Muscle layer of colon (tissue), 2 donors: Measurements from ENCODE around the gene PALD1.

Source experiments
- H3K27ac ChIP-seq: one replicate; pipeline ENCODE4 v1.7.0; 2013; ENCODE audit warnings: low read depth, mild to moderate bottlenecking, low read length, moderate library complexity
- H3K27me3 ChIP-seq, 2 donors: one replicate each; pipeline ENCODE4 v1.7.0; 2013; ENCODE audit warnings: low read length in 2 of 2, mild to moderate bottlenecking in 2 of 2; ENCODE audit not compliant: insufficient read depth in 2 of 2, control insufficient read depth in 1 of 2
- H3K36me3 ChIP-seq: one replicate; pipeline ENCODE4 v1.7.0; 2013; ENCODE audit warnings: mild to moderate bottlenecking, low read length; ENCODE audit not compliant: insufficient read depth
- H3K4me1 ChIP-seq: one replicate; pipeline ENCODE4 v1.7.0; 2013; ENCODE audit warnings: mild to moderate bottlenecking, low read length; ENCODE audit not compliant: insufficient read depth
- H3K4me3 ChIP-seq, 2 donors: one replicate each; pipeline ENCODE4 v1.7.0; 2013; ENCODE audit warnings: low read length in 2 of 2, low read depth in 1 of 2, mild to moderate bottlenecking in 1 of 2, moderate library complexity in 1 of 2
- H3K9ac ChIP-seq: one replicate; pipeline ENCODE4 v1.7.0; 2013; ENCODE audit warnings: low read length
- H3K9me3 ChIP-seq: one replicate; pipeline ENCODE4 v1.7.0; 2013; ENCODE audit warnings: mild to moderate bottlenecking, low read length
- donor health status: abdominal sarcoma.
- donor health status: Adenocarcinoma of cecum.

Gene PALD1

GRCh38 chr10:70541736-70542564 lies 63.4 kb downstream of the PALD1 start:
- no peaks in the 10 kb centered on the region for H3K27me3 ChIP-seq
- no peak overlapping the region for H3K9ac ChIP-seq

GRCh38 chr10:70542565-70542938 lies 64.0 kb downstream of the PALD1 start:
- Histone ChIP-seq H3K9me3 (no peaks in the 10 kb centered on the region), H3K27ac (no peak overlapping the region), H3K4me3 (no peak overlapping the region), H3K27me3 (no peaks in the 10 kb centered on the region), H3K4me1 (peaks cover 4% of the 10 kb centered on the region), H3K36me3 (peaks cover 19% of the 10 kb centered on the region), H3K9ac (no peak overlapping the region)

More at GRCh38 chr10:70541736-70542564, 63.4 kb downstream of the PALD1 start:
- Histone ChIP-seq H3K9me3 (no peaks in the 10 kb centered on the region), H3K27ac (no peak overlapping the region), H3K4me1 (peaks cover 4% of the 10 kb centered on the region), H3K36me3 (peaks cover 19% of the 10 kb centered on the region), H3K4me3 (no peak overlapping the region)

- Histone ChIP-seq H3K9me3 (no peaks in the 10 kb centered on the region), H3K9ac (no peak overlapping the region), H3K36me3 (peaks cover 19% of the 10 kb centered on the region)
Observed at GRCh38 chr10:70543911-70544310, 65.3 kb downstream of the PALD1 start.

GRCh38 chr10:70544431-70545340 lies 66.1 kb downstream of the PALD1 start:
- Histone ChIP-seq H3K9ac (no peak overlapping the region), H3K27me3 (no peaks in the 10 kb centered on the region), H3K36me3 (peaks cover 19% of the 10 kb centered on the region), H3K4me3 (no peak overlapping the region), H3K27ac (no peak overlapping the region), H3K9me3 (no peaks in the 10 kb centered on the region), H3K4me1 (peaks cover 4% of the 10 kb centered on the region)

More at GRCh38 chr10:70543911-70544310, 65.3 kb downstream of the PALD1 start:
- Histone ChIP-seq H3K27me3 (no peaks in the 10 kb centered on the region), H3K4me3 (no peak overlapping the region), H3K27ac (no peak overlapping the region), H3K4me1 (peaks cover 4% of the 10 kb centered on the region)

GRCh38 chr10:70546584-70546983 lies 68.0 kb downstream of the PALD1 start:
- Histone ChIP-seq H3K9me3 (no peaks in the 10 kb centered on the region), H3K27ac (no peak overlapping the region), H3K9ac (no peak overlapping the region), H3K4me1 (peaks cover 6% of the 10 kb centered on the region), H3K36me3 (peaks cover 18% of the 10 kb centered on the region), H3K4me3 (no peak overlapping the region), H3K27me3 (no peaks in the 10 kb centered on the region)

GRCh38 chr10:70549351-70549961 lies 70.9 kb downstream of the PALD1 start:
- H3K4me1 ChIP-seq: peaks cover 13% of the 10 kb centered on the region
- no peak overlapping the region for H3K9ac ChIP-seq
- H3K4me3 ChIP-seq: no peak overlapping the region
- H3K27me3 ChIP-seq: no peaks in the 10 kb centered on the region
- peaks cover 4% of the 10 kb centered on the region for H3K36me3 ChIP-seq
- no peak overlapping the region for H3K27ac ChIP-seq
- no peaks in the 10 kb centered on the region for H3K9me3 ChIP-seq

DNA sequence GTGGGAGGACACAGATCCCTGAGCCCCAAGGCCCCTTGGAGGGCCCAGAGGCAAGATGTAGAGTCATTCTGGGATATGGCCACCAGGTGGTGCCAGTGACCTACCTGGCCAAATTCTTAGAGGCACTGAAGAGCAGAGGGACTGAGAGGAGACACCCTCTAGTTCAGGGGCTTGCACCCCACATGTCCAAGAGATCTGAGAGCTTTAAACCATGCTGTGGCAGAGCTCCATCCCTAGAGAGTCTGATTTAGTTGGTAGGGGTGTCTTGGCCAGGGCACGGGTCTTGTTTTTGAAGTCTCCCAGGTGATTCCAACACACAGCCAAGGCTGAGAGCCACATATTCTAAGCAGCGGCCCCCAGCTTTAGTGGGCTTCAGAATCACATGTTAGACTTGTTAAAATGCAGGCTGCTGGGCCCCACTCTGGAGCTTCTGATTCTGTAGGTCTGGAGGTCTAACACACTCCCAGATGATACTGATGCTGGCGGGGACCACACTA lies 71.4 kb downstream of the PALD1 start:
- no peaks in the 10 kb centered on the region for H3K27me3 ChIP-seq
- H3K27ac ChIP-seq: no peak overlapping the region
- peaks cover 4% of the 10 kb centered on the region for H3K36me3 ChIP-seq

GRCh38 chr10:70550459-70550858 lies 71.9 kb downstream of the PALD1 start:
- Histone ChIP-seq H3K36me3 (peaks cover 4% of the 10 kb centered on the region), H3K27me3 (no peaks in the 10 kb centered on the region), H3K27ac (no peak overlapping the region), H3K9me3 (no peaks in the 10 kb centered on the region), H3K4me3 (no peak overlapping the region), H3K9ac (no peak overlapping the region), H3K4me1 (peaks cover 13% of the 10 kb centered on the region)

More for the DNA sequence above, 71.4 kb downstream of the PALD1 start:
- no peak overlapping the region for H3K9ac ChIP-seq
- no peaks in the 10 kb centered on the region for H3K9me3 ChIP-seq
- peaks cover 13% of the 10 kb centered on the region for H3K4me1 ChIP-seq
- no peak overlapping the region for H3K4me3 ChIP-seq

GRCh38 chr10:70551466-70551865 lies 72.9 kb downstream of the PALD1 start:
- Histone ChIP-seq H3K27ac (no peak overlapping the region), H3K4me3 (no peak overlapping the region), H3K9ac (no peak overlapping the region), H3K9me3 (no peaks in the 10 kb centered on the region), H3K4me1 (peaks cover 13% of the 10 kb centered on the region), H3K27me3 (no peaks in the 10 kb centered on the region), H3K36me3 (peaks cover 4% of the 10 kb centered on the region)

- H3K9me3 ChIP-seq: no peaks in the 10 kb centered on the region
- peaks cover 13% of the 10 kb centered on the region for H3K4me1 ChIP-seq
- H3K27me3 ChIP-seq: no peaks in the 10 kb centered on the region
- peaks cover 8% of the 10 kb centered on the region for H3K36me3 ChIP-seq
- H3K27ac ChIP-seq: no peak overlapping the region
- no peak overlapping the region for H3K4me3 ChIP-seq
- no peak overlapping the region for H3K9ac ChIP-seq
Observed at GRCh38 chr10:70551971-70552422, 73.4 kb downstream of the PALD1 start.

GRCh38 chr10:70552586-70552985 lies 74.0 kb downstream of the PALD1 start:
- no peak overlapping the region for H3K27ac ChIP-seq
- no peak overlapping the region for H3K4me3 ChIP-seq
- H3K36me3 ChIP-seq: peaks cover 13% of the 10 kb centered on the region
- no peaks in the 10 kb centered on the region for H3K9me3 ChIP-seq
- no peak overlapping the region for H3K9ac ChIP-seq
- peaks cover 13% of the 10 kb centered on the region for H3K4me1 ChIP-seq
- no peaks in the 10 kb centered on the region for H3K27me3 ChIP-seq
